ENCODE data around the gene PSD2. TPM values are rescaled to one million over a fixed set of nuclear protein-coding genes. Genes with fewer than 3 reads are reported as not detected.

Gene PSD2
- polyA plus RNA-seq, 5 donors = 1.4 to 1.9 (median 1.9) TPM

DNA sequence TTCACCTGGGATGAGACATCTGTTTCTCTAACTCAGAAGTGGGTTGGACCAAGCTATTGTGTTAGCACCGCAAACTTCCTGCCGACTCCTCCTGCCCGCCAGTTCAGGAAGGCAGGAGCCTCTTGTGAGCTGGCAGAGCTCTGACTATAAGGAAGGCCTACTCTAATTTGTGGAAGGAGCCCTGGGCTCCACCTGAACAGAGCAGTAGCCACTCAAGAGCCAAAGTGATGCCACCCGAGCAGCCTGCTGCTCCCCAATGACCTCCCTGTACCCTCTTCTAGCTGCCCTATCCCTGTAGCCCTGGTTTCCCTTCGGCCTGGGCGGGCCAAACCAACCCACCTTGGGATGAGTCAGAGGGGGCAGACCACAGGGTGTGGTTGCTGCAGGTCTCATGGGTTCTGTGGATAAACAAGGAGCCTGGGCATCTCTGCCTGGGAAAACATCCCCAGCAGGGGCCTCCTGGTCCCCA lies 81.6 kb downstream of the PSD2 start:
- DNase-seq = no peak

DNA sequence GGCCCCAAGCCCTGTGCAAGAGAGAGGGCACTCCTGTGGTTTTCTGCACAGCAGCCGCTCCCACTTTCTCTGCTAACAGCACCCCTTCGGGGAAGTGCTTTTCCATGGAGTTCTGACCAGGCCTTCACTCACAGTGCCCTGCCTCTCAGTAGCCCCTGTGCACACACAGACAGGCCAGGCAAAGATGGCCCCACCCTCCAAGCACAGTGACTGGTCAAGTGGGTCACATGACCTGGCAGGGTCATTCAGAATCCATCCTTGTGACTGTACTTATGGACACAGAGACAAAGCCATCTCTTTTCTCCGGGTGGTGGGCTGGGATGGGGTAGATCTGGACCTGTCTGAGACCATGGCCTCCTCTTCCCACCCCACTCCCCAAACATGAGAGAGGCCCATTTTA lies 82.5 kb downstream of the PSD2 start:
- no peak for DNase-seq

DNA sequence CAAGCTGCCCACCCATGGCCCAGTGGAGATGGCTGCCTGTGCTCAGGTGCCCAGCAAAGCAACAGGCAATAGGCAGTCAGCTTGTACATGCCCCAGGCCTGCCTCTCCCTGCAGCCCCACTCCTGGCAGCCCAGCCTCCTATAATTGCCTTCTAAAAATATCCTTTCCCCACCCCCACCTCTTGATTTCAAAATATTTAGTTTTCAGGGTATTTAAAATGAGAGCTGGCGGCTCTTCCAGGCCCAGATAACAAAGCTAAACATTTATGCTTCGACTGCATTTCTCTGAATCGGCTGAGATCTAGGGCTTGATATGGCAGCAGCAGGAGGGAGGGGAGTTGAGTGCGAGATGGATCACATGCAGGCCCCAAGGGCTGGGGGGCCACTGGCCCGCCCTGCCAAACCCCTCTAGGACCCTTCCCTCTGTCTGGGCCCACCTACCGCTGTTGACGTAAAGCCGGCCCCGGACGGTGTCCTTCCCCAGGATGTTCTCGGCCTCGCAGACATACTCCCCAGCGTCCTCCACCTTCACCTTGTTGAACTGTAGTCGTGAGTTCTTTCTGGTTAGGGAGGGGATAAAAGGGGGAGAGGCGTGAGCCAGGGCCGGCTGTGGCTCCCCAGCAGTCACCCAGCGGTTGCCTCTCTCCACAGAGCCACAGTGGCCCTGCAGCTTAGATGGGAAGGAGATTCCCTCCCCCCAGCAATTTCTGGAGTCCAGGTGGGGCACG lies 85.0 kb downstream of the PSD2 start:
- DNase-seq = peak; percentile 85 to 91

DNA sequence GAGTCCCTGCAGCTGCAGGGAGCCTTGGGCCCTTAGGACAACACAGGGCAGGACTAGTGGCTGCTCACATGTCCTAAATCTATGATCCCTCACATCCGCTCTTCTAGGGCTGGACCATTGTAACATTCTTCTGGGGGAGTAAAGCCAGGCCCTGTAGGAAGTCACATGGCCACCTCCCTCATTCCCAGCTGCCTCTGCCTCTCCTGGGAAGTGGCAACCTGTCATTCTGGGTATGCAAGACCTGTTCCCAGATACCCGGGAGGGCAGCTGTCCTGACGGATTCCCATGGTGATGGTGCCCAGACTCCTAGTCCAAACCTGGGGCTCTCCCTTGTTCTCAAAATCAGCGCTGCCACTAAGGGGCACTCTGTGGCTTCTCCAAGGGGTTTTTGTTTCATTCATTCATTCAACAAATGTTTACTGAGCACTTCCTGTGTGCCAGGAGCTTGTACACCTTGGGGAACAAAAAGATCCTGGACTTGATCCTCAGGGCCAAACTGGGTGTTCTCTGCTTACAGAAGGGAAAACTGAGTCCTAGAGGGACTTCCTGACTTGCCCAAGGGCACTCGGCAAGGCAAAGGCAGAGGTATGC lies 85.6 kb downstream of the PSD2 start:
- DNase-seq = peak in 1 of 2 donors; percentile 47

DNA sequence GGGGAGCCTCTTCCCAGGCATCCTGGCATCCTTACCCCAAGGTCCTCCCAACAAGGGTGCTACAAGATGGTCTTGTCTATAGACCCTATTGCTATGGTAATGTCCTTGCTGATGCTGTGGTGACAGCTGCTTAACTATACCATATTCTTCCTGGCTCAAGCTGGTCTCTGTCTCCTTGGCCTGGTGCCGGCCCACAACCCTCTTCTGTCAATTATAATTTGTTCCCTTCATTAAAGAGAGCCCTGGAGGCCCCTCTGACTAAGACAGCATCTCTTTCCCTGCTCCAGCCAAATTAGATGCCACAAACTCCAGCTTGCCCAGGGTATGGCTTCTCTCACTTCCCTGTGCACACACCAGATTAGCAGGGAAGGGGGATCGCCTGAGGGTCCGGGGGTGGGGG lies 86.7 kb downstream of the PSD2 start:
- no peak for DNase-seq

DNA sequence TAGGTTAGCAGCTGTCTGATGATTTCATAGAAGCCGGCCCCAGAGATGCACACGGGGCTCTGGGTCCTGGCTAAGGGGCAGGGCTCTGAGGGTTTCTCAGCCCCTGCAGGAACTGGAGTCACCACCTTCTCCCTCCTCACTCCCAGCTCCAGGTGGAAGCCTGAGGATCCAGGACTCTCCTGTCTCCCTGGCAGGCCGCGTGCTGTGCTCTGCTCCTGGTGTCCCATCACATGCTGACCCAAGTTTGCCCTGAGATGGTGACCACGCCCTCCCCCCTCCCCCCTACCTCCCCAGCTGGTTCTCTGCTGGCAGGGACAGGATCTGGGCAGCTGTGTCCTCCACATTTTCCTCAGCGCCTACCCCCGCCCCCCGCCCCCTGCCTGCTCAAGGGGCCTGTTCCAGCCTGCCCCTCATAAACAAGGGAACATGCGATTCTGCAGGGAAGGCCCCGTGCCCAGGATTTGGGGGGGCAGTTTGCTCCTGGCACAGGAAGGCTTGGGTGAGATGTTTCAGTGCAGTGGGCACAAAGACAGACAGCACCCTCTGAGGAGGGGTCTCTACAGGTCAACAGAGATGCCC lies 87.4 kb downstream of the PSD2 start:
- DNase-seq = peak in 1 of 2 donors; percentile 38

DNA sequence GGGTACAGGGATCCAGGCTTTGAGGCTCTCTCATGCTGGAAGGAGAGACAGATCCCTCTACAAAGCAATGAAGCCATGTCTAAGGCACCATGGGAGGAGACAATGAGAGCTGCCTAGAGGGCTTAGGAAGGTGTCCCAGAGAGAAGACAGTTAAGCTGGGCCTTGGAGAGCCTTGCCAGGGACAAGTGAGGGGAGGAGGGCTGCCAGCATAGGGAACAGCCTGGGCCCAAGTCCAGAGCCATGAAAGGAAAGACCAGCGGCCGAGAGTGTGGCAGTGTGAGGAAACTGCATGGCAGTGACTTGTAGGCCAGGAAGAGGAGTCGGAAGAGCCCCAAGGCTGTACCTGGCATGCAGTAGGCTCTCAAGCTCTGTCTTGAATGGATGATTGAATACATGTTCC lies 88.5 kb downstream of the PSD2 start:
- no peak for DNase-seq

DNA sequence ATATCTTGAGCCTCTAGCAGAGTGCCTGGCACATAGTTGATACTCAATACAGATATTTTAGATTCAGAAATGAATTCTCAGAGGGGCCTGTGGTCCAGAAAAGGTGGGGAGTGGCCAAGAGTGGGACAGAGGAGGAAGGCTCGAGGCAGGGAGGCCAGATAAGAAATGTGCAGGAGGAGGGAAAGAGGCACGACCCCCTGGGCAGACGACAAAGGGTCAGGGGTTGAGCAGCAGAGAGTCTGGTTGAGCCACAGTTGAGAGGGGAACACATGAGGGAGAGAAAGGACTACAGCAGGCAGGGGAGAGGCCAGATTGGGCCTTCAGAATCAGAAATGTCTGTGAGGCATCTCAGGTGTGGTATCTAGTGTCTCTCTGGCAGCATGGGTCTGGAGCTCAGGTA lies 89.1 kb downstream of the PSD2 start:
- DNase-seq = no peak

DNA sequence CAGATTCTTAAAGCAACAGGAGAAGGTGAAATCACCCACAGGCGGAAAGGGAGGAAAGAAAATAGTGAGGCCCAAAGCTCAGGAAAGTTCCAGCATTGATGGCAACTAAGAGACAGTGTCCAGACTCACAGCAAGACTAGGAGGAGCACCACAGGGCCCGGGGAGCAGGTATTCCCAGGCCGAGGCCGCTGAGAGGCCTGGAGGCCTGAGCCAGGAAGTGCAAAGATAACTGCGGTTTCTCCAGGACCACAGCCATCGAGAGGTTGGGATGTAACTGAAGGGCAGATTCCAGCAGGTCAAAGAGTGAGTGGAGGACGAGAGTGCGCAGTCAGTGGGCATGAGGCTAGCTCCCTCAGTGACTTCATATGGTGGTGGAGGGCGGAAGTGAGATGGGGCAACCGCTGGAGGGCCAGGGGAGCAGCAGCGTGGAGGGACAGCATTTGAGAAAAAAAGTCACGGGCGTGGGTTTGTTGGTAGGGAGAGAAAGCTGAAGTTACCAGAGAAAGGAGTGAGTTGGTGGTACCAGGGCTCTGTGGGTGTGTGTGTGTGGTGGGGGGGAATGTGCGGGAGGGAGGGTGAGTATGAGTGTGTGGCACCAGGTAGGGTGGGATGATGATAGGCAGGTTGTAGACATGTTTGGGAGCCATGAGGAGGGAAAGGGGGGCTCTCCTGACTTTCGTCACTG lies 89.7 kb downstream of the PSD2 start:
- no peak for DNase-seq

DNA sequence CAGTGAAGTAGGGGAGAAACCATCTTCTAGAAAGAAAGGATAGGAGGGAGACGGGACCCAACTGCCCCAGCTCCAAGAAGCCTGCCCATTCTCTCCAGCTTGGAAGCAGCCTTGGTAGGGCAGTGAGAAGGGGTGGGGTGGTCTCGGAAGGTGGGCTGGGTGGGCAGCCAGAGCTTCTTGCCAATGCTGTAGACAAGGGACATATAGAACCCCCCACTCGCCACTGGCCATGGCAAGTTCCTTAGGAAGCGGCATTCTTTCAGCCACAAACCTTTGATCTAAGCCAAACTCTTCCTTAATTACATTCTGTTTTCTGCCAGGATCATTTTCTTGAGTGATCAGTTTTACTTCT lies 90.2 kb downstream of the PSD2 start:
- no peak for DNase-seq

DNA sequence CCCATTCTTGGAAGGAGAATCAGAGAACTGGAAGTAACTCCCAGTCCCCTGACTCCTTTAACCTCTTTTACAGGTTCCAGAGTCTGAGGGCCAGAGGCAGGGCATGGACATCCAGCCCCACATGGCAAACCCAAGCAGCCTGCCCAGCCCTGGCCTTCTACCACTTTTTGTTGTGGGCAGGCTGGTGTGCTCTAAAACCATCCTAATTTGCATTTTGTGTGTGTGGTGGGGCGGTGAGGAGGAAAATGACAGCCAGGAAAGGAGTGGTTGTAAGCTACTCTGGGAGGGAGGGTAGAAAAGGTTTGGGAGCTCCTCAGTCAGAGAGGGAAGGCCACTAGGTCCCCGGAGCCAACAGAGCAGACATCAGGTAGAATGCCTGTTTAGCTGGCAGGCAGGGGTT lies 90.6 kb downstream of the PSD2 start:
- DNase-seq = no peak

DNA sequence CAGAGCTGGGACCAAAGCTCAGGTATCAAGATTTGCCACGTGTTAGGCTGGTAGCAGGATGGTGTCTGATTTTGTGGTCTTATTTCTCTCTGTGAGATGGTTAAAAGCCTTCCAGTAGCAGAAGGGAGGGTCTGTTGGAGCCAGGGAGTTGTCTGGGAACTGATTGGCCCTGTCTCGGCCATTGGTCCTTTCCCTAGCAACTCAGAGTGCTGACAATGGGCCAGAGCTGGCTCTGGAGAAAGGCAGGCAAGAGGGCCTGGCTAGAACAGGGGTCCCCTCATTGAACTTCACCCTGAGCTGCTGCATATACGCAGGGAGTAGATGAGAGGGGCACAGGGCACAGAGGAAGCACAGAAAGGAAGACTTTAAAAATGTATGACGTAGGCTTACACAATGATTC lies 92.8 kb downstream of the PSD2 start:
- no peak for DNase-seq

DNA sequence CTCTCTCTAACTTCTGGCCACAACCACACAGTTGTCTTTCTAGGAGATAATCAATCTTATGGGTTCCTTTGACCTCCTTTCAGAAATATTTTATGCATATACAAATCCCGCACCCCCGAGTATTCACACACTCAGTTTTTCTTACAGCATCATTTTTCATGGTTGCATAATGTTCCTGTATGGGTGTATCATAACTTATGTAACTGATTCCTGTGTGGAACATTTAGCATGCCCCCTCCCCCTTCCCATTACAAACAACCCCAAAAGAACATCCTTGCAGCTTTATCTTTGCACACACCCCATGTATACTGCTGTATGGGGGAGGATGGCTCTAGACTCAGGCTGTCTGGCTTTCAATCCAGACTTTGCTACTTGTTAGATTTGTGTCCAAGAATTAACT lies 93.8 kb downstream of the PSD2 start:
- no peak for DNase-seq

DNA sequence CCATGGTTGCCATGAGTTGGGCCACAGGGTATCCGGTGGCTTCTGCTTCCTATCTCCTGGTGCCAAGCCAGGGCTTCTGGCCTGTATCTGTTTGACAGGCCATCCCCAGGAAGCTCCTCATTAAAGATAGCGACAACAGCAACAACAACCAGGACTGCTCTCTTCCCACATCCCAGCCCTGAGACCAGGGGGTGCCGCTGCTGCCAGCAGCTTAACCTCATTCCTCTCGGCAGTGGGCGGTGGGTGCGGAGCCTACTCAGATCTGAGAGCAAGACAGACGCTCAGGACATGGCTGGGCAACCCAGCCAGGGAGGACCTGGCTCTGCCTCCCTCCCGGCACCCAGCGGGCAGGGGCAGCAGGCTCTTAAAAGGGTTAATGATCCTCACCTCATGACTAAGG lies 98.3 kb downstream of the PSD2 start:
- DNase-seq = no peak

Other genes starting within 250 kb of the PSD2 start
- gene UBE2D2, start 234.5 kb upstream of the PSD2 start, polyA plus RNA-seq (ENCODE audit: insufficient read depth in 1 of 5, insufficient read length in 5 of 5, low replicate concordance in 1 of 5) = 100 to 1,000 TPM; 139 to 179 (median 159) TPM
- 10 to 100 TPM; 35.7 to 48.0 (median 40.1) TPM for gene CXXC5, start 147.5 kb upstream of the PSD2 start, polyA plus RNA-seq (ENCODE audit: insufficient read depth in 1 of 5, insufficient read length in 5 of 5, low replicate concordance in 1 of 5)
- gene NRG2, start 247.5 kb downstream of the PSD2 start, polyA plus RNA-seq (ENCODE audit: insufficient read depth in 1 of 5, insufficient read length in 5 of 5, low replicate concordance in 1 of 5) = 10 to 100 TPM in 1 of 5 donors, 1 to 10 TPM in 4; 6.1 to 10.1 (median 7.4) TPM

Measured in right lung (tissue), 5 donors.